HEK293T (cell line): ENCODE measurements around the gene ART5.

Experiments used
- ARNT ChIP-seq: fragments of 450-650 bp; IDR thresholded peaks from 2 replicates; pipeline ENCODE4 v1.6.1; 2017; ENCODE audit warnings: mild to moderate bottlenecking
- BHLHE40 ChIP-seq: fragments of 450-650 bp; IDR thresholded peaks from 2 replicates; pipeline ENCODE4 v1.6.1; 2016; ENCODE audit warnings: mild to moderate bottlenecking, moderate library complexity, borderline replicate concordance
- ELF4 ChIP-seq: fragments of 450-650 bp; IDR thresholded peaks from 2 replicates; pipeline ENCODE4 v1.6.1; 2017; ENCODE audit warnings: antibody characterized with exemption
- FOXK2 ChIP-seq: fragments of 450-650 bp; IDR thresholded peaks from 2 replicates; pipeline ENCODE4 v1.6.1; 2016; ENCODE audit warnings: mild to moderate bottlenecking
- HDGF ChIP-seq: fragments of 450-650 bp; IDR thresholded peaks from 2 replicates; pipeline ENCODE4 v1.6.1; 2017; ENCODE audit warnings: antibody characterized with exemption, borderline replicate concordance
- NFRKB ChIP-seq: fragments of 450-650 bp; IDR thresholded peaks from 2 replicates; pipeline ENCODE4 v1.6.1; 2016; ENCODE audit warnings: mild to moderate bottlenecking, moderate library complexity
- SUZ12 ChIP-seq: fragments of 450-650 bp; IDR thresholded peaks from 2 replicates; pipeline ENCODE4 v1.6.1; 2016; ENCODE audit warnings: mild to moderate bottlenecking
- TARDBP ChIP-seq: fragments of 450-650 bp; IDR thresholded peaks from 2 replicates; pipeline ENCODE4 v1.6.1; 2016
- ZNF384 ChIP-seq: fragments of 450-650 bp; IDR thresholded peaks from 2 replicates; pipeline ENCODE4 v1.6.1; 2016

GRCh38 chr11:3642071-3642951, 519 bp upstream of the ART5 start:
- TF ChIP-seq ELF4 (no peak), TARDBP (no peak), ZNF384 (no peak), FOXK2 (no peak), HDGF (no peak), NFRKB (no peak), SUZ12 (no peak), BHLHE40 (no peak), ARNT (no peak)
